ENCODE data around the gene PTPRZ1.
A peak's percentile ranks its signal among the peaks of the same experiment; 100 is the strongest.

Gene PTPRZ1

GRCh38 chr7:122006687-122007086, 133.7 kb downstream of the PTPRZ1 start:
- TF ChIP-seq, protein P1, sequence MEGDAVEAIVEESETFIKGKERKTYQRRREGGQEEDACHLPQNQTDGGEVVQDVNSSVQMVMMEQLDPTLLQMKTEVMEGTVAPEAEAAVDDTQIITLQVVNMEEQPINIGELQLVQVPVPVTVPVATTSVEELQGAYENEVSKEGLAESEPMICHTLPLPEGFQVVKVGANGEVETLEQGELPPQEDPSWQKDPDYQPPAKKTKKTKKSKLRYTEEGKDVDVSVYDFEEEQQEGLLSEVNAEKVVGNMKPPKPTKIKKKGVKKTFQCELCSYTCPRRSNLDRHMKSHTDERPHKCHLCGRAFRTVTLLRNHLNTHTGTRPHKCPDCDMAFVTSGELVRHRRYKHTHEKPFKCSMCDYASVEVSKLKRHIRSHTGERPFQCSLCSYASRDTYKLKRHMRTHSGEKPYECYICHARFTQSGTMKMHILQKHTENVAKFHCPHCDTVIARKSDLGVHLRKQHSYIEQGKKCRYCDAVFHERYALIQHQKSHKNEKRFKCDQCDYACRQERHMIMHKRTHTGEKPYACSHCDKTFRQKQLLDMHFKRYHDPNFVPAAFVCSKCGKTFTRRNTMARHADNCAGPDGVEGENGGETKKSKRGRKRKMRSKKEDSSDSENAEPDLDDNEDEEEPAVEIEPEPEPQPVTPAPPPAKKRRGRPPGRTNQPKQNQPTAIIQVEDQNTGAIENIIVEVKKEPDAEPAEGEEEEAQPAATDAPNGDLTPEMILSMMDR (IDR thresholded peaks at IDR 0.05), result no peak

DNA sequence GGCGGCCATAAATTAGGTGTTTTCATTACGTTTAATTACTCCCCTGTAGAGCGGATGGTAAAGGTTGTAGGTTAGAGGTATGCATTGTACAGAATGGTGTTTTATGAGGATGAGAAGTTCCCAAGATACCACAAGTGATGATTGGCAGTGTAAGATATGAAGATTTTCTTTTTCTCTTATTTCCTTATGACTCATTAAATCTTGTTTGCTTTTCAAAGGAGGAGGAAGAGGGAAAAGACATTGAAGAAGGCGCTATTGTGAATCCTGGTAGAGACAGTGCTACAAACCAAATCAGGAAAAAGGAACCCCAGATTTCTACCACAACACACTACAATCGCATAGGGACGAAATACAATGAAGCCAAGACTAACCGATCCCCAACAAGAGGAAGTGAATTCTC, 137.2 kb downstream of the PTPRZ1 start:
- TF ChIP-seq, protein P1 (IDR thresholded peaks at IDR 0.05), result no peak

- TF ChIP-seq, protein P1 (IDR thresholded peaks at IDR 0.05), result no peak
These were observed 140.1 kb downstream of the PTPRZ1 start for GRCh38 chr7:122013065-122013464.

GRCh38 chr7:122013630-122014029, 140.7 kb downstream of the PTPRZ1 start:
- TF ChIP-seq, protein P1 (IDR thresholded peaks at IDR 0.05), result no peak

DNA sequence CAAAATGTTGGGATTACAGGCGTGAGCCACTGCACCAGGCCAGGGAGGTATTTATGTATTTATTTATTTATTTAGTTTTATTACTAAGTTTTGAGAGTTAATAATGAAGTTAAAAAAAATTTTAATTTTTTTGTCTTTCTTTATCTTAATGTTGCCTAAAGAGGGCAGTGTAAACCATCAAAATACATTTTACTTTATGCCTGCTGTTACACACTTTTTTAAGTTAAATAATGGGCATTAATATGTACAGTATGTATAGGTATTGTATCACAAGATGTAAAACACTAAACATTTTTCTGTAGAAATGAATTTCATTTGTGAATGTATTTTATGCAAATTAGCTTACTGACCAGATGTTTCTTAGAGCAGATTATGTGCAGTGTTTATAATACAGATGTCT, 141.7 kb downstream of the PTPRZ1 start:
- TF ChIP-seq, protein P1 (IDR thresholded peaks at IDR 0.05), result peak; percentile 29; the same call in 1 of the 2 replicates

DNA sequence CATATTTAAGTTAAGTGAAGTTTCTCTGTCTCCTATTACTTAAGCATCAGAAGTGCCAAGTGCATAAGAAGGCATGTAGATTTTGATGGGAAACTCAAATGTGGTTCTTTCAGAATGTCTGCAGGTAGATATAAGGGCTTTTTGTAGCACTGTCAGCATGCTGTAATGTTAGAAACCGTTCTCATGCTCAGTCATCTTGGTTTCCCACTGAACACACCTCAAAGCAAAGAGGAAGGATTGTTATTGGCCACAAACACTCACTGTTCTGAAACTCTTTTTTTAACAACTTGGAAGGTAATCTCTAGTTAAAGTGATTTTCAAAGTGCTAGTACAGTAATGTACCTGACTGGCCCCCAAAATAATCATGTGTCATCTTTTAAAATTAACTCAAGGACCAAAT, 145.1 kb downstream of the PTPRZ1 start:
- TF ChIP-seq, protein P1 (IDR thresholded peaks at IDR 0.05), result no peak

GRCh38 chr7:122027058-122027457, 154.1 kb downstream of the PTPRZ1 start:
- TF ChIP-seq, protein P1 (IDR thresholded peaks at IDR 0.05), result no peak

GRCh38 chr7:122033641-122034040, 160.7 kb downstream of the PTPRZ1 start:
- TF ChIP-seq, protein P1 (IDR thresholded peaks at IDR 0.05), result no peak
